ENCODE results near the gene ADI1. TPM values are rescaled to one million over a fixed set of nuclear protein-coding genes. Genes with fewer than 3 reads are reported as not detected.

Gene ADI1
- total RNA-seq, 1 donor from 2014 or later, result 41.6 TPM

GRCh38 chr2:3475771-3476170 is 43.6 kb downstream of the ADI1 start:
- H3K9me3 ChIP-seq (ENCODE audit: insufficient read depth, low read depth, low read length), result no peaks in the 10 kb centered on the region

GRCh38 chr2:3472966-3473365 is 46.4 kb downstream of the ADI1 start:
- no peak overlapping the region for H3K9ac ChIP-seq (ENCODE audit: low read length)
- no peaks in the 10 kb centered on the region for H3K9me3 ChIP-seq (ENCODE audit: insufficient read depth, low read depth, low read length)
- Mint-ChIP-seq H3K4me1 (ENCODE audit: low read depth, unreplicated experiment) (peaks cover 19% of the 10 kb centered on the region), H3K36me3 (ENCODE audit: low read depth, unreplicated experiment) (peaks cover 12% of the 10 kb centered on the region), H3K27ac (ENCODE audit: unreplicated experiment) (no peak overlapping the region), H3K4me3 (ENCODE audit: unreplicated experiment) (no peak overlapping the region), H3K9me3 (ENCODE audit: unreplicated experiment) (no peaks in the 10 kb centered on the region), H3K27me3 (ENCODE audit: low read depth, unreplicated experiment) (no peaks in the 10 kb centered on the region)
- no peaks in the 10 kb centered on the region for H4K20me1 ChIP-seq (ENCODE audit: insufficient read depth, low read length)
- H3K27me3 ChIP-seq (ENCODE audit: insufficient read depth, low read length), result no peaks in the 10 kb centered on the region
- no peak overlapping the region for H3K4me2 ChIP-seq (ENCODE audit: low read length)
- peaks cover 5% of the 10 kb centered on the region for H3K36me3 ChIP-seq (ENCODE audit: insufficient read depth, low read length)
- peaks cover 21% of the 10 kb centered on the region for H3K4me1 ChIP-seq (ENCODE audit: insufficient read depth, low read length)
- H3K79me2 ChIP-seq (ENCODE audit: insufficient read depth, low read length), result no peaks in the 10 kb centered on the region
- no peak for TF ChIP-seq CTCF (IDR thresholded peaks at IDR 0.05; ENCODE audit: insufficient read depth, low read depth, low read length)
- TF ChIP-seq EZH2 (IDR thresholded peaks at IDR 0.05; ENCODE audit: insufficient read depth, low read length), result no peak
- H3K4me3 ChIP-seq (ENCODE audit: insufficient read depth, low read depth, low read length), result no peak overlapping the region
- DNase-seq (ENCODE audit: low read depth) (no peak), FAIRE-seq (no peak)
- H2AFZ ChIP-seq (ENCODE audit: low read depth, low read length), result no peak overlapping the region
- no peak overlapping the region for H3K27ac ChIP-seq (ENCODE audit: low read depth, low read length)

More at GRCh38 chr2:3475771-3476170, 43.6 kb downstream of the ADI1 start:
- TF ChIP-seq EZH2 (IDR thresholded peaks at IDR 0.05; ENCODE audit: insufficient read depth, low read length) (no peak), CTCF (IDR thresholded peaks at IDR 0.05; ENCODE audit: insufficient read depth, low read depth, low read length) (no peak)
- H3K27me3 Mint-ChIP-seq (ENCODE audit: low read depth, unreplicated experiment), result no peaks in the 10 kb centered on the region
- Histone ChIP-seq H3K79me2 (ENCODE audit: insufficient read depth, low read length) (no peaks in the 10 kb centered on the region), H4K20me1 (ENCODE audit: insufficient read depth, low read length) (no peaks in the 10 kb centered on the region), H2AFZ (ENCODE audit: low read depth, low read length) (no peak overlapping the region), H3K9ac (ENCODE audit: low read length) (no peak overlapping the region), H3K4me3 (ENCODE audit: insufficient read depth, low read depth, low read length) (no peak overlapping the region), H3K27me3 (ENCODE audit: insufficient read depth, low read length) (no peaks in the 10 kb centered on the region), H3K27ac (ENCODE audit: low read depth, low read length) (no peak overlapping the region), H3K4me2 (ENCODE audit: low read length) (no peak overlapping the region), H3K4me1 (ENCODE audit: insufficient read depth, low read length) (peaks cover 6% of the 10 kb centered on the region), H3K36me3 (ENCODE audit: insufficient read depth, low read length) (peaks cover 10% of the 10 kb centered on the region)
- DNase-seq (ENCODE audit: low read depth) (no peak), FAIRE-seq (no peak)
- no peak overlapping the region for H3K4me3 Mint-ChIP-seq (ENCODE audit: unreplicated experiment)
- H3K4me1 Mint-ChIP-seq (ENCODE audit: low read depth, unreplicated experiment), result peaks cover 7% of the 10 kb centered on the region
- peaks cover 2% of the 10 kb centered on the region for H3K36me3 Mint-ChIP-seq (ENCODE audit: low read depth, unreplicated experiment)
- H3K27ac Mint-ChIP-seq (ENCODE audit: unreplicated experiment), result no peak overlapping the region
- no peaks in the 10 kb centered on the region for H3K9me3 Mint-ChIP-seq (ENCODE audit: unreplicated experiment)

GRCh38 chr2:3472296-3472695 is 47.0 kb downstream of the ADI1 start:
- Histone ChIP-seq H2AFZ (ENCODE audit: low read depth, low read length) (no peak overlapping the region), H3K27ac (ENCODE audit: low read depth, low read length) (no peak overlapping the region), H3K4me3 (ENCODE audit: insufficient read depth, low read depth, low read length) (no peak overlapping the region), H3K4me2 (ENCODE audit: low read length) (no peak overlapping the region), H3K27me3 (ENCODE audit: insufficient read depth, low read length) (no peaks in the 10 kb centered on the region), H3K36me3 (ENCODE audit: insufficient read depth, low read length) (peaks cover 3% of the 10 kb centered on the region), H3K9ac (ENCODE audit: low read length) (no peak overlapping the region), H3K4me1 (ENCODE audit: insufficient read depth, low read length) (peaks cover 21% of the 10 kb centered on the region), H3K79me2 (ENCODE audit: insufficient read depth, low read length) (no peaks in the 10 kb centered on the region), H3K9me3 (ENCODE audit: insufficient read depth, low read depth, low read length) (no peaks in the 10 kb centered on the region), H4K20me1 (ENCODE audit: insufficient read depth, low read length) (no peaks in the 10 kb centered on the region)
- no peaks in the 10 kb centered on the region for H3K27me3 Mint-ChIP-seq (ENCODE audit: low read depth, unreplicated experiment)
- no peak overlapping the region for H3K4me3 Mint-ChIP-seq (ENCODE audit: unreplicated experiment)
- H3K36me3 Mint-ChIP-seq (ENCODE audit: low read depth, unreplicated experiment), result peaks cover 13% of the 10 kb centered on the region
- no peak overlapping the region for H3K27ac Mint-ChIP-seq (ENCODE audit: unreplicated experiment)
- TF ChIP-seq EZH2 (IDR thresholded peaks at IDR 0.05; ENCODE audit: insufficient read depth, low read length) (no peak), CTCF (IDR thresholded peaks at IDR 0.05; ENCODE audit: insufficient read depth, low read depth, low read length) (no peak)
- FAIRE-seq (no peak), DNase-seq (ENCODE audit: low read depth) (no peak)
- peaks cover 19% of the 10 kb centered on the region for H3K4me1 Mint-ChIP-seq (ENCODE audit: low read depth, unreplicated experiment)
- H3K9me3 Mint-ChIP-seq (ENCODE audit: unreplicated experiment), result no peaks in the 10 kb centered on the region

All from astrocyte (in vitro differentiated cells and primary cell).